SK-N-SH (cell line): ENCODE results near the gene FAM216A. TPM values are rescaled to one million over a fixed set of nuclear protein-coding genes. Genes with fewer than 3 reads are reported as not detected.
"Not testable (repeated sequence)": the region's sequence is repeated elsewhere in the genome, so short reads cannot be mapped to it uniquely, and the experiment has no call there.

Experiments
- CTCF ChIA-PET: fragments of 300-600, 350-600 bp; formaldehyde crosslinking; extraction: SDS; loops from one replicate; lab custom pipeline; 2021; lab: Yijun Ruan, JAX
- POLR2A ChIA-PET: fragments of 350-600 bp; sonication (Branson Sonifier 250); formaldehyde crosslinking; extraction: SDS; loops from one replicate; lab custom pipeline; 2020; ENCODE audit warnings: antibody characterized with exemption, inconsistent platforms; lab: Yijun Ruan, JAX
- DNase-seq: peaks from one replicate; pipeline ENCODE4 v3.0.0; 2012
- H2AFZ ChIP-seq: fragments of 200-600 bp; sonication (generic); 2 replicates; pipeline ENCODE4 v1.8.1; 2016; ENCODE audit warnings: antibody characterized with exemption, mild to moderate bottlenecking, low read depth
- H3F3A ChIP-seq: fragments of 200-600 bp; sonication (generic); replicated peaks from 2 replicates; pipeline ENCODE3; 2016; ENCODE audit warnings: antibody characterized with exemption, mild to moderate bottlenecking; ENCODE audit not compliant: insufficient read depth
- H3K27ac ChIP-seq, 2 experiments: fragments of 200-500 bp in 1 of 2; fragments of 200-600 bp in 1 of 2; sonication (Bioruptor generic) in 1 of 2; sonication (generic), shearing (Covaris generic) in 1 of 2; 2 replicates each; pipeline versions ENCODE4 v1.5.1 to v1.6.1; 2014 to 2016; ENCODE audit warnings: low read depth in 2 of 2, inconsistent platforms in 1 of 2, low read length in 1 of 2, mild to moderate bottlenecking in 1 of 2, mixed read lengths in 1 of 2
- H3K27me3 ChIP-seq: fragments of 200-600 bp; sonication (generic), shearing (Covaris generic); 2 replicates; pipeline ENCODE4 v1.6.1; 2016; ENCODE audit warnings: mixed run types; ENCODE audit not compliant: insufficient read depth
- H3K36me3 ChIP-seq, 2 experiments: fragments of 200-500 bp in 1 of 2; fragments of 200-600 bp in 1 of 2; sonication (Bioruptor generic) in 1 of 2; sonication (generic) in 1 of 2; replicated peaks in 1 of 2; 2 replicates each; pipeline versions ENCODE3 to v1.5.1; 2014 to 2016; ENCODE audit warnings: low read length in 1 of 2, mild to moderate bottlenecking in 1 of 2; ENCODE audit not compliant: insufficient read depth in 2 of 2, control insufficient read depth in 1 of 2
- H3K4me1 ChIP-seq, 2 experiments: fragments of 200-500 bp in 1 of 2; fragments of 200-600 bp in 1 of 2; sonication (Bioruptor generic) in 1 of 2; sonication (generic), shearing (Covaris generic) in 1 of 2; 2 replicates each; pipeline versions ENCODE4 v1.5.1 to v1.6.1; 2014 to 2016; ENCODE audit warnings: low read depth in 1 of 2, low read length in 1 of 2, mixed run types in 1 of 2; ENCODE audit not compliant: insufficient read depth in 2 of 2, control insufficient read depth in 1 of 2
- H3K4me2 ChIP-seq: fragments of 200-600 bp; sonication (generic), shearing (Covaris generic); 2 replicates; pipeline ENCODE4 v1.6.1; 2017; ENCODE audit warnings: mixed run types
- H3K4me3 ChIP-seq, 2 experiments: fragments of 200-500 bp in 1 of 2; fragments of 200-600 bp in 1 of 2; sonication (Bioruptor generic) in 1 of 2; sonication (generic), shearing (Covaris generic) in 1 of 2; 2 replicates each; pipeline versions ENCODE4 v1.5.1 to v1.8.1; 2014 to 2016; ENCODE audit warnings: low read depth in 2 of 2, inconsistent platforms in 1 of 2, low read length in 1 of 2, mild to moderate bottlenecking in 1 of 2, mixed read lengths in 1 of 2, moderate library complexity in 1 of 2
- H3K79me2 ChIP-seq: fragments of 200-600 bp; sonication (generic); 2 replicates; pipeline ENCODE4 v1.8.1; 2017; ENCODE audit warnings: mild to moderate bottlenecking; ENCODE audit not compliant: insufficient read depth
- H3K9ac ChIP-seq: fragments of 200-600 bp; sonication (generic); 2 replicates; pipeline ENCODE4 v1.6.1; 2017; ENCODE audit warnings: mixed run types
- H3K9me2 ChIP-seq: fragments of 200-600 bp; sonication (generic); 2 replicates; pipeline ENCODE4 v1.6.1; 2017; ENCODE audit warnings: mixed run types
- H3K9me3 ChIP-seq: fragments of 200-600 bp; sonication (generic); 2 replicates; pipeline ENCODE4 v1.6.1; 2017; ENCODE audit warnings: mixed run types, mild to moderate bottlenecking, moderate library complexity
- H4K20me1 ChIP-seq: fragments of 200-600 bp; sonication (generic); 2 replicates; pipeline ENCODE4 v1.6.1; 2017; ENCODE audit warnings: mild to moderate bottlenecking, mixed run types; ENCODE audit not compliant: insufficient read depth
- CHD2 ChIP-seq: fragments of 150-350 bp; IDR thresholded peaks from 2 replicates; pipeline ENCODE4 v1.6.1; 2018; ENCODE audit warnings: low read length; ENCODE audit not compliant: partially characterized antibody
- EZH2phosphoT487 ChIP-seq: fragments of 200-600 bp; sonication (generic); IDR thresholded peaks from 2 replicates; pipeline ENCODE4 v1.6.1; 2017; ENCODE audit warnings: low read depth, mixed run types, mild to moderate bottlenecking, antibody characterized with exemption, moderate library complexity, borderline replicate concordance
- JUND ChIP-seq: IDR thresholded peaks from 2 replicates; pipeline ENCODE4 v1.4.0; 2012
- NFIC ChIP-seq: IDR thresholded peaks from 2 replicates; pipeline ENCODE4 v1.4.0; 2012; ENCODE audit warnings: borderline replicate concordance
- NRF1 ChIP-seq: IDR thresholded peaks from 2 replicates; pipeline ENCODE4 v1.6.1; 2012; ENCODE audit warnings: low read depth, mild to moderate bottlenecking, low read length
- PBX3 ChIP-seq: IDR thresholded peaks from 2 replicates; pipeline ENCODE4; 2012
- POLR2AphosphoS5 ChIP-seq: IDR thresholded peaks from 2 replicates; pipeline ENCODE4 v1.6.1; 2012; ENCODE audit warnings: low read depth, low read length
- REST ChIP-seq: IDR thresholded peaks from 2 replicates; pipeline ENCODE4 v1.6.1; 2012; ENCODE audit warnings: mild to moderate bottlenecking, low read depth, low read length, moderate library complexity
- RXRA ChIP-seq: IDR thresholded peaks from 2 replicates; pipeline ENCODE4 v1.4.0; 2012; ENCODE audit warnings: low read depth, mild to moderate bottlenecking, borderline replicate concordance
- SIN3A ChIP-seq: IDR thresholded peaks from 2 replicates; pipeline ENCODE4 v1.6.1; 2012; ENCODE audit warnings: low read depth, mild to moderate bottlenecking, low read length, moderate library complexity, borderline replicate concordance
- SMC3 ChIP-seq: IDR thresholded peaks from 2 replicates; pipeline ENCODE4 v1.6.1; 2012; ENCODE audit warnings: low read depth, low read length, improper control_type of control experiment
- TAF1 ChIP-seq: IDR thresholded peaks from 2 replicates; pipeline ENCODE4 v1.6.1; 2012; ENCODE audit warnings: low read depth, mild to moderate bottlenecking, low read length, moderate library complexity, borderline replicate concordance
- USF1 ChIP-seq: IDR thresholded peaks from 2 replicates; pipeline ENCODE4 v1.4.0; 2012; ENCODE audit warnings: low read depth, borderline replicate concordance
- USF2 ChIP-seq: fragments of 150-350 bp; IDR thresholded peaks from 2 replicates; pipeline ENCODE4 v1.6.1; 2017; ENCODE audit warnings: antibody characterized with exemption, low read length, low read depth, borderline replicate concordance
- YY1 ChIP-seq: IDR thresholded peaks from 2 replicates; pipeline ENCODE4 v1.4.0; 2012; ENCODE audit warnings: low read depth, mild to moderate bottlenecking
- WGBS: methylation state at CpG from one replicate; pipeline ENCODE4 v1.1.6; 2017; ENCODE audit warnings: low lambda C conversion rate; 5-methylcytosine and 5-hydroxymethylcytosine counted together
- polyA plus RNA-seq, 3 experiments: library from polyadenylated mRNA; depleted of rRNA; stranded (reverse); fragments of >200 nt; gene quantifications; 2 replicates each; pipeline ENCODE4 v1.2.3, GENCODE V29; 2012

FAM216A gene
- polyA plus RNA-seq, 1 of the 3 experiments (the other 2 are of a cell fraction), result 29.8 TPM

GRCh38 chr12:110465024-110465423, 3.6 kb upstream of the FAM216A start:
- Histone ChIP-seq H3K9ac (no peak overlapping the region), H3K36me3 (peaks cover 5 to 12% of the 10 kb centered on the region in 2 experiments), H3K79me2 (peaks cover 41% of the 10 kb centered on the region), H3F3A (peaks cover 11% of the 10 kb centered on the region), H3K27ac (no peak overlapping the region), H3K4me1 (peaks cover 8% of the 10 kb centered on the region in 2 experiments), H2AFZ (no peak overlapping the region), H3K9me3 (no peaks in the 10 kb centered on the region), H4K20me1 (no peaks in the 10 kb centered on the region), H3K4me3 (no peak overlapping the region), H3K27me3 (no peaks in the 10 kb centered on the region), H3K4me2 (no peak overlapping the region), H3K9me2 (no peaks in the 10 kb centered on the region)
- TF ChIP-seq JUND, result no peak
- DNase-seq, result no peak
- ChIA-PET POLR2A (no interaction called here), CTCF (interaction anchor here (1.2 to 4.6 kb wide), 2 partner anchors 15 to 137 kb away, joined by 8 to 26 read pairs; partner anchors contain the start of gene ARPC3)
- 69% methylated on average over 2 of the region's 2 CpGs for WGBS

GRCh38 chr12:110465765-110466164, 2.9 kb upstream of the FAM216A start:
- H3K4me1 ChIP-seq, H3K27ac ChIP-seq, H3K27me3 ChIP-seq, DNase-seq, H2AFZ ChIP-seq, H3K9ac ChIP-seq, POLR2A ChIA-PET, H4K20me1 ChIP-seq, H3K9me3 ChIP-seq, H3K4me2 ChIP-seq, H3K9me2 ChIP-seq, H3K4me3 ChIP-seq: not testable (repeated sequence)
- peaks cover 47% of the 10 kb centered on the region for H3K79me2 ChIP-seq
- WGBS, result 93% methylated on average over 9 of the region's 11 CpGs
- CTCF ChIA-PET, result interaction anchor here (4.6 to 7.1 kb wide), 2 partner anchors 16 to 135 kb away, joined by 26 to 84 read pairs; partner anchors contain the start of gene ARPC3
- H3F3A ChIP-seq, result peaks cover 11% of the 10 kb centered on the region
- H3K36me3 ChIP-seq, result peaks cover 5 to 12% of the 10 kb centered on the region in 2 experiments

- Histone ChIP-seq H3K79me2 (peaks cover 51% of the 10 kb centered on the region), H3K9ac (peak overlapping the region; percentile 92; the same call in 1 of the 2 replicates), H3K4me2 (peak overlapping the region; percentile 93; the same call in 1 of the 2 replicates), H3K36me3 (peaks cover 5 to 12% of the 10 kb centered on the region in 2 experiments), H4K20me1 (no peaks in the 10 kb centered on the region), H2AFZ (no peak overlapping the region), H3K27me3 (no peaks in the 10 kb centered on the region), H3K4me3 (peak overlapping the region; percentile 78 to 82; a peak in 3 of 4 replicates), H3K9me3 (no peaks in the 10 kb centered on the region), H3K4me1 (peaks cover 8% of the 10 kb centered on the region in 2 experiments), H3K9me2 (no peaks in the 10 kb centered on the region), H3K27ac (no peak overlapping the region), H3F3A (peaks cover 11% of the 10 kb centered on the region)
- 75% methylated on average over 5 of the region's 5 CpGs for WGBS
- CTCF ChIA-PET, result interaction anchor here (0.6 to 7.1 kb wide), 4 partner anchors 17 to 421 kb away, joined by 3 to 84 read pairs (median 15); partner anchors contain the start of gene ARPC3
- no peak for DNase-seq
- POLR2A ChIA-PET, result no interaction called here
- TF ChIP-seq PBX3, result no peak
- no peak for TF ChIP-seq SIN3A
- TF ChIP-seq USF2, result no peak
- no peak for TF ChIP-seq EZH2phosphoT487
- TF ChIP-seq USF1, result no peak
- no peak for TF ChIP-seq RXRA
- no peak for TF ChIP-seq TAF1
- no peak for TF ChIP-seq REST
- TF ChIP-seq CHD2, result no peak
- no peak for TF ChIP-seq YY1
- TF ChIP-seq SMC3, result no peak
- TF ChIP-seq NFIC, result no peak
- no peak for TF ChIP-seq POLR2AphosphoS5
- no peak for TF ChIP-seq NRF1
Measured at GRCh38 chr12:110466791-110467190, 1.9 kb upstream of the FAM216A start.
